ENCODE data around the gene TRAPPC12. TPM values are rescaled to one million over a fixed set of nuclear protein-coding genes. Genes with fewer than 3 reads are reported as not detected.
"Not testable (repeated sequence)": the region's sequence is repeated elsewhere in the genome, so short reads cannot be mapped to it uniquely, and the experiment has no call there.

TRAPPC12 gene
- total RNA-seq, 1 donor, result 62.7 TPM

DNA sequence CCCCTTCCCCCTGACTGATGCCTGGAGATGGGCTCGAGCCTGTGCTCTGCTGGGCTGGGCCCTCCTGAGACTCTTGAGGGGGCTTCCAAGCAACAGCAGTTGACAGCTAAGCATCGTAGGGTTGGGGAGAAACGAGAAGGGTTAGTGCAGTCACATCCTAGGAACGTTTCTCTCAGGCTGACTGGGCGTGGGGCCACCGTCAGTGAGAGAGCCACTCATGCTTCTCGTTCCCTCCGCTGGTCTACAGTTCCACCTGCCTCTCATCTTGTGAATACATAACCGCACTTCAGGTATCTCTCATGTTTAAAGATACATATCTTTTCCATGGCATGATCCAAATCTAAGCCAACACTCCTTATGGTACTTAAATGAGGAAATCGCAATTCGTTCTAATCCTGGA, 66.4 kb downstream of the TRAPPC12 start:
- DNase-seq (ENCODE audit: low read depth), result no peak
- TF ChIP-seq, protein P1, sequence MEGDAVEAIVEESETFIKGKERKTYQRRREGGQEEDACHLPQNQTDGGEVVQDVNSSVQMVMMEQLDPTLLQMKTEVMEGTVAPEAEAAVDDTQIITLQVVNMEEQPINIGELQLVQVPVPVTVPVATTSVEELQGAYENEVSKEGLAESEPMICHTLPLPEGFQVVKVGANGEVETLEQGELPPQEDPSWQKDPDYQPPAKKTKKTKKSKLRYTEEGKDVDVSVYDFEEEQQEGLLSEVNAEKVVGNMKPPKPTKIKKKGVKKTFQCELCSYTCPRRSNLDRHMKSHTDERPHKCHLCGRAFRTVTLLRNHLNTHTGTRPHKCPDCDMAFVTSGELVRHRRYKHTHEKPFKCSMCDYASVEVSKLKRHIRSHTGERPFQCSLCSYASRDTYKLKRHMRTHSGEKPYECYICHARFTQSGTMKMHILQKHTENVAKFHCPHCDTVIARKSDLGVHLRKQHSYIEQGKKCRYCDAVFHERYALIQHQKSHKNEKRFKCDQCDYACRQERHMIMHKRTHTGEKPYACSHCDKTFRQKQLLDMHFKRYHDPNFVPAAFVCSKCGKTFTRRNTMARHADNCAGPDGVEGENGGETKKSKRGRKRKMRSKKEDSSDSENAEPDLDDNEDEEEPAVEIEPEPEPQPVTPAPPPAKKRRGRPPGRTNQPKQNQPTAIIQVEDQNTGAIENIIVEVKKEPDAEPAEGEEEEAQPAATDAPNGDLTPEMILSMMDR (IDR thresholded peaks at IDR 0.05; ENCODE audit: insufficient read depth, low read length), result no peak
- no peak overlapping the region for H3K4me3 ChIP-seq (ENCODE audit: low read depth, low read length)

DNA sequence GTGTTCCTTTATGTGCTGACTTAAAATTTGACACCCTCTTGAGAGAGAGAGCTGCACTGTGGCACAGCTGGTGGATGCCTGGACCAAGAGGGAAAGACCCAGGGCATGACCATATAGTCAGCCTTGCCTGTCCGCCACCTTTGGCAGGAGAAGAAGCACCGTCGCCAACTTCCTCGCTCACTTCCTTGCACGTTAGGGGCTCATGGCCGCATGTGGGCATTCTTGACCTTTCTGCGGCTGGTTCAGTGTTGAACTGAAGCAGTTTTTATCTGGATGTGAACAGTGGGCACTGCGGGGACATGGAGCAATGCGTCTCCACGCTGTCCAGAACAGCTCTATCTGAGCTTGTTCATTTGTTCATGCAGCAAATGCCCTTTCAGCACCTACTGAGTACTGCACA, 66.9 kb downstream of the TRAPPC12 start:
- TF ChIP-seq, protein P1 (IDR thresholded peaks at IDR 0.05; ENCODE audit: insufficient read depth, low read length), result no peak
- no peak for DNase-seq (ENCODE audit: low read depth)
- no peak overlapping the region for H3K4me3 ChIP-seq (ENCODE audit: low read depth, low read length)

DNA sequence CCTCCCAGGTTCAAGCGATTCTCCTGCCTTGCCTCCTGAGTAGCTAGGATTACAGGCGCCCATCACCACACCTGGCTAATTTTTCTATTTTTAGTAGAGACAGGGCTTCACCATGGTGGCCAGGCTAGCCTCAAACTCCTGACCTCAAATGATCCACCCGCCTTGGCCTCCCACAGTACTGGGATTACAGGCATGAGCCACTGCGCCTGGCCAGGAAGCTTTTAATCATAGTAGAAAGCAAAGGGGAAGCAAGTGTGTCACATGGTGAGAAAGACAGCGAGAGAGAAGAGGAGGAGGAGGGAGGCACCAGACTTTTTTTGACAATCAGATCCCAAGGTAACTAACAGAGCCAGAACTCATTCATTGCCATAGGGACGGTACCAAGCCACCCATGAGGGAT, 67.7 kb downstream of the TRAPPC12 start:
- not testable (repeated sequence) for H3K4me3 ChIP-seq (ENCODE audit: low read depth, low read length); DNase-seq (ENCODE audit: low read depth)

DNA sequence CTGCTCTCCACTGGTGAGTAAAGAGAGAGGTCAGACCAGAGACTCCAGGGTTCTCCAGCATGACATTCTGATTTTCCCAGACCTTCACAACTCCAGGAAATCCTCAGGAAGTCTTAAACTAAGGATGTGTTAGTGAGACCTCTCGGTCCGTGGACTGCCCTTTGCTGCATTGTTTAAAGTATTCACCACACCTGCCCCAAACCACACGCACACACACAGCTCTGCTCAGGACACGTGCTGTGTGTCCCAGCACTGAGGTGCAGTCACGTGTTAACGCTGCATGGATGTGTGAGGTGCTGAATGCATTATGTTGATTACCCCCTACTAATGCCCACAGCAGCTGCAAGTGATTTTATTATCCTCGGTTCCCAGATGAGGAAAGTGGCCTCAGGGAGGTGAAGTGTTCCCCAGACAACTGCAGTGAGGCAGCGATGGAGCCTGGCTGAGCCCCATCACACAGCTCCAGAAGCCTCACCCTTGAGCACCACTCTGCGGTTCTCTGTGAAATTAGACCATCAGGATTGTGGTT, 68.4 kb downstream of the TRAPPC12 start:
- TF ChIP-seq, protein P1 (IDR thresholded peaks at IDR 0.05; ENCODE audit: insufficient read depth, low read length), result no peak
- no peak for DNase-seq (ENCODE audit: low read depth)
- no peak overlapping the region for H3K4me3 ChIP-seq (ENCODE audit: low read depth, low read length)

DNA sequence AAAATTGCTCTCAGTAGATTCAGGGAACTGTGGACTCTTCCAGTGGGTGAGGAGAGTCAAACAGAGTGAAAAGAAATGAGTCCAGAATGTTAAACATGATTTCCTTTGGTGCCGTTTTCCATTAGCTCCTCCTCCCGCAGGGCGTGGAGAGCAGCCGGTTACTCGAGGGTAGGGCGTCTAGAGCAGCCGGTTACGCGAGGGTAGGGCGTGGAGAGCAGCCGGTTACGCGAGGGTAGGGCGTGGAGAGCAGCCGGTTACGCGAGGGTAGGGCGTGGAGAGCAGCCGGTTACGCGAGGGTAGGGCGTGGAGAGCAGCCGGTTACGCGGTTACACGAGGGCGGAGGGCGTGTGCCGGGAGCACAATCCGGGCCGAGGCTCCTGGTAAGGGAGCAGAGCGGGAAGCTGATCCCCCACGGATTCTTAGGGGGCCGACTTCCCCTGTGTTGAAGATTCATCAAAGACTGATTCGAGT, 69.0 kb downstream of the TRAPPC12 start:
- not testable (repeated sequence) for H3K4me3 ChIP-seq (ENCODE audit: low read depth, low read length); DNase-seq (ENCODE audit: low read depth)

DNA sequence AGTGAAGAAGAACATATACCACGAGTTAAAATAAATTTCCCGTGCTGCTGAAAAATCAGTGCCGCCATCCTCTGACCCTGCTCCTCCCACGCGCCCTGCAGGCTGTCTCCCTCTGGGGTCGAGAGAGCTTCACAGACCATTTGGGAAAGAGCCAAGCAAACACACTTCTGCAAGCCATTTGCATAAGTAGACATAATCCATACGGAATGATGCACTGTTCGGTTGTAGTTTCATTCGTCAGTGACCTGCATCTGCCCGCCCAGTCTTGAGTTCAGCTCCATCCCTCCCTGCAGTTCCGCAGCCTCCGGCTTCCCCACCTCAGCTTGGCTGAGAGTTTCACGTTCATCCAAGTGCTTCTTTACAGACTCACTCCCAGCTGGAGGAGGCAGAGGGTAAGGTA, 69.6 kb downstream of the TRAPPC12 start:
- H3K4me3 ChIP-seq (ENCODE audit: low read depth, low read length), result no peak overlapping the region
- TF ChIP-seq, protein P1 (IDR thresholded peaks at IDR 0.05; ENCODE audit: insufficient read depth, low read length), result no peak
- no peak for DNase-seq (ENCODE audit: low read depth)

DNA sequence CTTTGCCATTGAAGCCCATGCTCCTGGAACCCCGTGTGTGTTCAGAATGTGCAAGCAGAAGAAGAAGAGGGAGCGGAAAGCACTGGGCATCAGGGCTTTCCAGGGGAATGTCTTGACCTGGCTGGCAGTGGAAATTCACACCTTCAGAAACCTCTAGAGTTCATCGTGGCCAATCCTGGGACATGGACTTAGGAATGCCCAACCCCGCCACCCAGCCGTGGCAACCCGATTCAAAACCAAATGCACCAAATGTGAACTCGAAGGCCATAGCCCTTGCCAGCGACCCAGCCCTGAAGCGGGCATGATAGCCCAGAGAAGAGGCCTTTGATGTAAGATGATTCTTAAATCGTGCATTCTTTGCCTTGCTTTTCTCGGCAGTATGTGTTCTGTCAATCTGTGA, 70.4 kb downstream of the TRAPPC12 start:
- TF ChIP-seq, protein P1 (IDR thresholded peaks at IDR 0.05; ENCODE audit: insufficient read depth, low read length), result no peak
- DNase-seq (ENCODE audit: low read depth), result no peak
- no peak overlapping the region for H3K4me3 ChIP-seq (ENCODE audit: low read depth, low read length)

DNA sequence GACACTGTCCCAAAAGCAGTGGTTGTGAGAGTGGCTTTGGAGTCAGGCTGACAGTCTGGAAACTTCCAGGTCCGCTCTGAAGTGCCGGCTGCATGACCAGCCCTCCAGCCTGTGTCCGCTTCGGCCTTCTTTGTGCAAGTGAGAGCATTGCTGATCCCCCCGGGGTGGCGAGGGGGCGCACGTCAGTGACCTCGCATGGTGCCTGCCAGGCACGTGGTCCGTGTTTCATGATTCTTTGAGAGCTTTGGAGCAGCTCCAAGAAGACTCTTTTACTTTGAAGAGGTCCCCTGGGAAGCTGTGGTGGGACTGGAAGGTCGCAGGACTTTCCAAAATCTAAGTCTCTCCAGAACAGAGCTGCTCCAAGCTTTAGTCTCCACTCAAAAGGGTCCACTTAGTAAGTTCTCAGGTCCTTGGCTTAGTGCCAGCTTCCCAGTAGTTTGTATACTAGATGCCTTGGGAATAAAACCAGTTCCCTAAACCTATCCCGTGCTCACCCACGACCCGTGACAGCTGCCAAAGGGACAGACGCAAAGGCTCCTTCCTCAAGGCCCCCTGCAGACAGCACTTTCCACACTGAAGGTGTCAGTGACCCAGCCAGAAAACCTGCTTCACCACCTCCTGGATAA, 71.0 kb downstream of the TRAPPC12 start:
- no peak for DNase-seq (ENCODE audit: low read depth)
- TF ChIP-seq, protein P1 (IDR thresholded peaks at IDR 0.05; ENCODE audit: insufficient read depth, low read length), result no peak

More for the DNA sequence above, 71.0 kb downstream of the TRAPPC12 start:
- H3K4me3 ChIP-seq (ENCODE audit: low read depth, low read length), result no peak overlapping the region

Measured in fibroblast of the aortic adventitia (primary cell).